ENCODE results near the gene KDM4C. TPM values are rescaled to one million over a fixed set of nuclear protein-coding genes. Genes with fewer than 3 reads are reported as not detected.

Gene KDM4C
- total RNA-seq, 1 experiment from 2014 or later: 4.8 TPM

- no TSS peak for BruUV-seq (replicated peaks)
These were observed 163.5 kb downstream of the KDM4C start for GRCh38 chr9:6921315-6921714.

GRCh38 chr9:6922124-6922676, 164.4 kb downstream of the KDM4C start:
- H3K4me3 ChIP-seq (ENCODE audit: low read depth, low read length, poor library complexity, severe bottlenecking): no peak overlapping the region
- intact Hi-C loops (cut with micrococcal nuclease; ENCODE audit: unreplicated experiment): no loop called here
- POLR2A ChIA-PET (ENCODE audit: low non-redundant PET): no interaction called here
- no peaks in the 10 kb centered on the region for H3K4me1 ChIP-seq (ENCODE audit: insufficient read depth, low read length, poor library complexity, severe bottlenecking)
- no peak for DNase-seq (ENCODE audit: low spot score)
- H3K9me3 ChIP-seq (ENCODE audit: low read depth, low read length, poor library complexity, severe bottlenecking): no peaks in the 10 kb centered on the region
- no peaks in the 10 kb centered on the region for H3K36me3 ChIP-seq (ENCODE audit: insufficient read depth, low read length, poor library complexity, severe bottlenecking)
- BruUV-seq (replicated peaks): no TSS peak
- TF ChIP-seq CTCF (conservative IDR thresholded peaks at IDR 0.05; ENCODE audit: low read depth, low read length) (no peak), EZH2 (IDR thresholded peaks at IDR 0.05; ENCODE audit: borderline replicate concordance, low read depth, low read length, poor library complexity, severe bottlenecking) (no peak)
- no peak overlapping the region for H3K27ac ChIP-seq (ENCODE audit: low read depth, low read length, poor library complexity, severe bottlenecking)
- CTCF ChIA-PET: no interaction called here
- H3K27me3 ChIP-seq (replicated peaks; ENCODE audit: insufficient read depth, low read depth, low read length, poor library complexity): peaks cover 3% of the 10 kb centered on the region

More at GRCh38 chr9:6921315-6921714, 163.5 kb downstream of the KDM4C start:
- TF ChIP-seq CTCF (conservative IDR thresholded peaks at IDR 0.05; ENCODE audit: low read depth, low read length) (no peak), EZH2 (IDR thresholded peaks at IDR 0.05; ENCODE audit: borderline replicate concordance, low read depth, low read length, poor library complexity, severe bottlenecking) (no peak)
- DNase-seq (ENCODE audit: low spot score): no peak
- no peak overlapping the region for H3K27ac ChIP-seq (ENCODE audit: low read depth, low read length, poor library complexity, severe bottlenecking)
- no peaks in the 10 kb centered on the region for H3K9me3 ChIP-seq (ENCODE audit: low read depth, low read length, poor library complexity, severe bottlenecking)
- peaks cover 3% of the 10 kb centered on the region for H3K27me3 ChIP-seq (replicated peaks; ENCODE audit: insufficient read depth, low read depth, low read length, poor library complexity)
- CTCF ChIA-PET: interaction anchor here (0.5 kb wide), 1 partner anchor 55 kb away, joined by 5 read pairs; no protein-coding TSS in a partner anchor
- H3K4me3 ChIP-seq (ENCODE audit: low read depth, low read length, poor library complexity, severe bottlenecking): no peak overlapping the region
- H3K36me3 ChIP-seq (ENCODE audit: insufficient read depth, low read length, poor library complexity, severe bottlenecking): no peaks in the 10 kb centered on the region
- intact Hi-C loops (cut with micrococcal nuclease; ENCODE audit: unreplicated experiment): no loop called here
- POLR2A ChIA-PET (ENCODE audit: low non-redundant PET): no interaction called here
- no peaks in the 10 kb centered on the region for H3K4me1 ChIP-seq (ENCODE audit: insufficient read depth, low read length, poor library complexity, severe bottlenecking)

- H3K27ac ChIP-seq (ENCODE audit: low read depth, low read length, poor library complexity, severe bottlenecking): no peak overlapping the region
- POLR2A ChIA-PET (ENCODE audit: low non-redundant PET): no interaction called here
- no peak overlapping the region for H3K4me3 ChIP-seq (ENCODE audit: low read depth, low read length, poor library complexity, severe bottlenecking)
- no peak for DNase-seq (ENCODE audit: low spot score)
- no TSS peak for BruUV-seq (replicated peaks)
- TF ChIP-seq CTCF (conservative IDR thresholded peaks at IDR 0.05; ENCODE audit: low read depth, low read length): no peak
- TF ChIP-seq EZH2 (IDR thresholded peaks at IDR 0.05; ENCODE audit: borderline replicate concordance, low read depth, low read length, poor library complexity, severe bottlenecking): no peak
- no peaks in the 10 kb centered on the region for H3K4me1 ChIP-seq (ENCODE audit: insufficient read depth, low read length, poor library complexity, severe bottlenecking)
- no peaks in the 10 kb centered on the region for H3K9me3 ChIP-seq (ENCODE audit: low read depth, low read length, poor library complexity, severe bottlenecking)
- no peaks in the 10 kb centered on the region for H3K36me3 ChIP-seq (ENCODE audit: insufficient read depth, low read length, poor library complexity, severe bottlenecking)
- intact Hi-C loops (cut with micrococcal nuclease; ENCODE audit: unreplicated experiment): no loop called here
- CTCF ChIA-PET: no interaction called here
- H3K27me3 ChIP-seq (replicated peaks; ENCODE audit: insufficient read depth, low read depth, low read length, poor library complexity): peaks cover 3% of the 10 kb centered on the region
These were observed 164.9 kb downstream of the KDM4C start for GRCh38 chr9:6922680-6923079.
